ENCODE measurements around the gene HOXC10. TPM values are rescaled to one million over a fixed set of nuclear protein-coding genes. Genes with fewer than 3 reads are reported as not detected.

The HOXC10 gene
- total RNA-seq, 1 donor from 2014 or later = not detected

GRCh38 chr12:53994264-53995001, 9.5 kb downstream of the HOXC10 start:
- TF ChIP-seq CTCF (IDR thresholded peaks at IDR 0.05) = no peak
- intact Hi-C loops (cut with DNase I) = no loop called here
- no peak overlapping the region for H3K27ac ChIP-seq
- H3K36me3 ChIP-seq = no peaks in the 10 kb centered on the region
- DNase-seq (no peak), ATAC-seq (peak in 1 of 2 donors; percentile 24)
- H3K9me3 ChIP-seq = no peaks in the 10 kb centered on the region
- peaks cover 33% of the 10 kb centered on the region for H3K4me1 ChIP-seq
- peaks cover 100% of the 10 kb centered on the region for H3K27me3 ChIP-seq (ENCODE audit: low read depth)
- H3K4me3 ChIP-seq = peak overlapping the region; percentile 3

DNA sequence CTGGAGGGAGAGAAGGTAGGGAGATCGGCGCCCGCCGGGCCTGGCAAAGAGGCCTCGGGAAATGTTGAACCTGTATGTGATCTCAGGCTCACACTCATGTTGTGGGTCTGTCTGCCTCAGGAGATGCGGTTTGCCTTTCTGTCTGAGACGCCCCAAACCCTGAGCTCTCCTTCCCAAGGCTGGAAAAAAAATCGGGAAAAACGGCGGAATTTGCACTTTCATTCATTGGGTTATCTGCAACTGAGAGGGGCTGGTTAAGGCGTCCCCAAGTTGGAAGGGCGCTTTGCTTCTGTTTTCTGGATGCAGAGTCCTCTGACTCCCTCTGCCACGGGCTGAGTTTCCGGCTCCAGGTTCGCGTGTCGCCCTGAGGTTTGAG, 10.0 kb downstream of the HOXC10 start:
- TF ChIP-seq CTCF (IDR thresholded peaks at IDR 0.05) = no peak
- DNase-seq = no peak
- intact Hi-C loops (cut with DNase I) = no loop called here
- no peaks in the 10 kb centered on the region for H3K9me3 ChIP-seq
- peaks cover 100% of the 10 kb centered on the region for H3K27me3 ChIP-seq (ENCODE audit: low read depth)
- H3K27ac ChIP-seq = no peak overlapping the region
- ATAC-seq = no peak
- H3K4me1 ChIP-seq = peaks cover 37% of the 10 kb centered on the region
- H3K36me3 ChIP-seq = no peaks in the 10 kb centered on the region
- peak overlapping the region; percentile 52 for H3K4me3 ChIP-seq

GRCh38 chr12:53995378-53996239, 10.7 kb downstream of the HOXC10 start:
- H3K4me3 ChIP-seq = peak overlapping the region; percentile 52
- H3K4me1 ChIP-seq = peaks cover 42% of the 10 kb centered on the region
- intact Hi-C loops (cut with DNase I) = no loop called here
- no peak overlapping the region for H3K27ac ChIP-seq
- DNase-seq = no peak
- no peaks in the 10 kb centered on the region for H3K36me3 ChIP-seq
- ATAC-seq = peak; percentile 56 to 71
- peaks cover 100% of the 10 kb centered on the region for H3K27me3 ChIP-seq (ENCODE audit: low read depth)
- TF ChIP-seq CTCF (IDR thresholded peaks at IDR 0.05) = no peak
- H3K9me3 ChIP-seq = no peaks in the 10 kb centered on the region

DNA sequence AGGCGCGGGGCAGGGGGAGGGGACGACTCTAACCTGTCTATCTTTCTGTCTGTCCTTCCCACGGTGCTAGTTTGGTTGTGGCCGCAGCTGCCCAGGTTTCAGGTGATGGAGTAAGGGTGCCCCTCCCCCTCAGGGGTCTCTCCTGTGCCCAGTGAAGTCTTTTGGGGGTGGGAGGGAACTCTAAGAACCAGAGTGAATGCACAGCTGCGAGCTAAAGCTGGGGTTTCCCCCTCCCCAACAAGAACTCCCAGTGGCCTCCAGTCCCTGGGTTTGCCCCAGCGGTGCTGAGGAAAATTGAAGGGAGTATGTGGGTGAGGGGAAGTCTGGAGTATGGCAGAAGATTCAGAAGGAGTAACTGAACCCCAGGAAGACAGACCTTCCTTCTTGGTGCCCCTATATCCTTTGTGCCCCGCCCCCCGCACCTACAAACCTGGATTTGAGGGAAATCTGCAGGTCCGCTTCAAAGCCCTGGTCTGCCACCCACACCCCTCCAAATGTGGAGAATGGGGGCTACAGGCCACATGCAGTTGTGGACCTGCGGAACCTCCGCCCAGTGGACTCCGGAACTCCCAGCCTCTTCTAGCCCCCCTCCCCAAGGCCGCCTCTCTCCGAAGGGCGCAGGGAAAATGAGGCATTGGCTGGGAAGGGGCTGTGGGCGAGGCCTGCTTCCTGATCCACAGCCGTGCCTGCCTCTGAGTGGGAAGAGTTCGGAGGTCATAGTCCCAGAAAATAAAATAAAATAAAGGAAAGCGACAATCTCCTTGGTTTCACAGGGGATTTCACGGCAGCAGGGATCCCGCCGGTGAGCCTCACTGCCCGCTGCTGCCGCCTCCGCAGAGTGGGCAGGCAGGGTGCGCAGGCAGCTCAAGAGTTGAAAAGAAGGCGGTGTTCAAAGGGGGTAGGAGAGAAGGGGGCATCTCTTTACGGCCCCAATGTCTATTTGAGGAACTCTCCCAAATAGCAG, 11.6 kb downstream of the HOXC10 start:
- no peak overlapping the region for H3K27ac ChIP-seq
- H3K27me3 ChIP-seq (ENCODE audit: low read depth) = peaks cover 100% of the 10 kb centered on the region
- H3K36me3 ChIP-seq = no peaks in the 10 kb centered on the region
- intact Hi-C loops (cut with DNase I) = no loop called here
- H3K4me3 ChIP-seq = peak overlapping the region; percentile 52
- peaks cover 42% of the 10 kb centered on the region for H3K4me1 ChIP-seq
- no peaks in the 10 kb centered on the region for H3K9me3 ChIP-seq
- DNase-seq (no peak), ATAC-seq (peak in 1 of 2 donors; percentile 3)
- TF ChIP-seq CTCF (IDR thresholded peaks at IDR 0.05) = no peak
